Measurements from ENCODE around the gene UMODL1. TPM values are rescaled to one million over a fixed set of nuclear protein-coding genes. Genes with fewer than 3 reads are reported as not detected.
A peak's percentile ranks its signal among the peaks of the same experiment; 100 is the strongest.

The UMODL1 gene
- total and polyA plus RNA-seq, 10 of the 15 experiments (the other 5 are each of a cell fraction or from before 2014, with no cell fraction given), result 0.01 to 0.11 (median 0.03) TPM; not detected in 5

DNA sequence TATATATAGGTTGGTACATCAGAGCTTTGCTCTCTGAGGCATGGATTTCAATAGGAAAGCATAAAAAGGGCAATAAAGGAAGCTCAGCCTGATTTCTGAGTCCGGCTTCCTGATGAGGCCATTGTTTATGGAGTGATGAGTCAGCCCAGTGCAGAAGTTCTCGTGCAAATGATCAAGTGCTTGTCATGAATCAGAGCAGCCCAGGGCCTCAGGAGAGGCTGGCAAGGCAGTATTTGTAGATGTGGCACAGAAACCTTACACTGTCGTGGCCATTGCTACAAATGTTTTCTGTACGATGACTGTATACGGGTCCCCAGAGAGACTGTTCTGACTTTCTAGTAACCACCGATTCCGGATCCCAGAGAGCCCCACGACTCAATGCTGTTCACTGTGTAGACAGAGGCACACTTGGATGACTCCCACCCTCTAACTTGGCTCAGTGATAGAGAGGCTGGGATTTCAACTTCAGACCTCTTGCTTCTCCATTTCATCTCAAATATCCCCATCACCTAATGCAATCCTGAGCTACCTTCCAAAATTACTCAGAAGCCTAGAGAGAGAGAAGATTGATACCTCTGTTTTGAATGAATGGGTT is 26.8 kb downstream of the UMODL1 start:
- H3K4me2 ChIP-seq (ENCODE audit: control insufficient read depth, insufficient read depth), result no peak overlapping the region
- WGBS (ENCODE audit: insufficient coverage, insufficient replicate concordance, low lambda C conversion rate, missing lambda C conversion rate), result 10% methylated on average over 8 of the region's 8 CpGs
- ATAC-seq (peak; percentile 31), FAIRE-seq (no peak), DNase-seq (ENCODE audit: low read depth, low spot score) (no peak)
- H3K27me3 ChIP-seq (replicated peaks in 1 of 2; ENCODE audit: control insufficient read depth in 2 of 2, insufficient read depth in 2 of 2, low read length in 1 of 2), result no peaks in the 10 kb centered on the region; a peak in 2 of 4 replicates
- in situ Hi-C loops (cut with MboI), result no loop called here
- H3K4me1 ChIP-seq (ENCODE audit: control insufficient read depth, insufficient read depth, low read length), result peaks cover 3% of the 10 kb centered on the region; the same call in 1 of the 2 replicates
- SMC1A ChIA-PET (ENCODE audit: uncharacterized antibody, unreplicated experiment), result interaction anchor here (1.2 to 1.6 kb wide), 2 partner anchors 15 to 52 kb away, joined by 3 to 4 read pairs; no protein-coding TSS in a partner anchor
- H3K9me3 ChIP-seq (replicated peaks; ENCODE audit: control insufficient read depth, insufficient read depth, low read length), result no peaks in the 10 kb centered on the region; the same call in 2 of the 3 replicates
- no peak overlapping the region for H3K9ac ChIP-seq (ENCODE audit: control insufficient read depth, insufficient read depth, low read length)
- CTCF ChIA-PET, result interaction anchor here (0.6 to 1.2 kb wide), 4 partner anchors 17 to 281 kb away, joined by 3 to 4 read pairs (median 3); no protein-coding TSS in a partner anchor
- intact Hi-C loops (cut with micrococcal nuclease; ENCODE audit: unreplicated experiment), result no loop called here
- RAD21 ChIA-PET (ENCODE audit: unreplicated experiment), result interaction anchor here (1.5 kb wide), 1 partner anchor 218 kb away, joined by 3 read pairs; the partner anchor contains the start of gene PRDM15
- no peak overlapping the region for H2AFZ ChIP-seq (ENCODE audit: control insufficient read depth, low read depth, low read length)
- BruUV-seq (replicated peaks), result no TSS peak
- no peaks in the 10 kb centered on the region for H3K79me2 ChIP-seq (ENCODE audit: control insufficient read depth, insufficient read depth, low read length)
- no peak overlapping the region for H3K27ac ChIP-seq (ENCODE audit: control insufficient read depth, insufficient read depth)
- POLR2A ChIA-PET, result no interaction called here
- no peaks in the 10 kb centered on the region for H4K20me1 ChIP-seq (ENCODE audit: control insufficient read depth, insufficient read depth)
- no peaks in the 10 kb centered on the region for H3K36me3 ChIP-seq (ENCODE audit: control insufficient read depth in 2 of 2, insufficient read depth in 2 of 2, low read length in 1 of 2)
- no peak overlapping the region for H3K4me3 ChIP-seq
- TF ChIP-seq DPF2 (IDR thresholded peaks at IDR 0.05) (no peak), SRF (IDR thresholded peaks at IDR 0.05; ENCODE audit: low read depth in 2 of 2, low read length in 2 of 2) (no peak), PML (IDR thresholded peaks at IDR 0.05; ENCODE audit: low read length) (no peak), SMAD1 (IDR thresholded peaks at IDR 0.05; ENCODE audit: low read depth, partially characterized antibody) (no peak), FOXK2 (IDR thresholded peaks at IDR 0.05) (no peak), BCL11A (IDR thresholded peaks at IDR 0.05; ENCODE audit: low read depth, low read length) (no peak)
- TF ChIP-seq, protein P1, sequence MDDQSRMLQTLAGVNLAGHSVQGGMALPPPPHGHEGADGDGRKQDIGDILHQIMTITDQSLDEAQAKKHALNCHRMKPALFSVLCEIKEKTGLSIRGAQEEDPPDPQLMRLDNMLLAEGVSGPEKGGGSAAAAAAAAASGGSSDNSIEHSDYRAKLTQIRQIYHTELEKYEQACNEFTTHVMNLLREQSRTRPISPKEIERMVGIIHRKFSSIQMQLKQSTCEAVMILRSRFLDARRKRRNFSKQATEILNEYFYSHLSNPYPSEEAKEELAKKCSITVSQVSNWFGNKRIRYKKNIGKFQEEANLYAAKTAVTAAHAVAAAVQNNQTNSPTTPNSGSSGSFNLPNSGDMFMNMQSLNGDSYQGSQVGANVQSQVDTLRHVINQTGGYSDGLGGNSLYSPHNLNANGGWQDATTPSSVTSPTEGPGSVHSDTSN (IDR thresholded peaks at IDR 0.05; ENCODE audit: insufficient replicate concordance, low read depth, low read length), result no peak
- TF ChIP-seq, protein P2, sequence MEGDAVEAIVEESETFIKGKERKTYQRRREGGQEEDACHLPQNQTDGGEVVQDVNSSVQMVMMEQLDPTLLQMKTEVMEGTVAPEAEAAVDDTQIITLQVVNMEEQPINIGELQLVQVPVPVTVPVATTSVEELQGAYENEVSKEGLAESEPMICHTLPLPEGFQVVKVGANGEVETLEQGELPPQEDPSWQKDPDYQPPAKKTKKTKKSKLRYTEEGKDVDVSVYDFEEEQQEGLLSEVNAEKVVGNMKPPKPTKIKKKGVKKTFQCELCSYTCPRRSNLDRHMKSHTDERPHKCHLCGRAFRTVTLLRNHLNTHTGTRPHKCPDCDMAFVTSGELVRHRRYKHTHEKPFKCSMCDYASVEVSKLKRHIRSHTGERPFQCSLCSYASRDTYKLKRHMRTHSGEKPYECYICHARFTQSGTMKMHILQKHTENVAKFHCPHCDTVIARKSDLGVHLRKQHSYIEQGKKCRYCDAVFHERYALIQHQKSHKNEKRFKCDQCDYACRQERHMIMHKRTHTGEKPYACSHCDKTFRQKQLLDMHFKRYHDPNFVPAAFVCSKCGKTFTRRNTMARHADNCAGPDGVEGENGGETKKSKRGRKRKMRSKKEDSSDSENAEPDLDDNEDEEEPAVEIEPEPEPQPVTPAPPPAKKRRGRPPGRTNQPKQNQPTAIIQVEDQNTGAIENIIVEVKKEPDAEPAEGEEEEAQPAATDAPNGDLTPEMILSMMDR (IDR thresholded peaks at IDR 0.05 in 2 of 3, conservative IDR thresholded peaks at IDR 0.05 in 1 of 3; ENCODE audit: control insufficient read depth in 2 of 3, extremely low read depth in 1 of 3, insufficient read depth in 1 of 3, low read depth in 3 of 3, low read length in 3 of 3), result no peak

Data from GM12878 (cell line).